IPS-20b (cell line): ENCODE measurements around the gene IMMP1L.

Experiments
- H3K27ac ChIP-seq: one replicate; pipeline ENCODE4 v1.5.1; 2013; ENCODE audit warnings: low read length
- H3K27me3 ChIP-seq: 2 replicates; pipeline ENCODE4 v1.6.1; 2013; ENCODE audit warnings: mild to moderate bottlenecking, low read length, inconsistent platforms; ENCODE audit not compliant: insufficient read depth
- H3K36me3 ChIP-seq: 2 replicates; pipeline ENCODE4 v1.6.1; 2013; ENCODE audit warnings: low read depth, mild to moderate bottlenecking, inconsistent platforms, low read length, moderate library complexity; ENCODE audit not compliant: insufficient read depth
- H3K4me1 ChIP-seq: 2 replicates; pipeline ENCODE4 v1.6.1; 2013; ENCODE audit warnings: mild to moderate bottlenecking, control low read depth, inconsistent platforms, low read length, moderate library complexity; ENCODE audit not compliant: insufficient read depth
- H3K4me3 ChIP-seq: 2 replicates; pipeline ENCODE4 v1.5.1; 2013; ENCODE audit warnings: mild to moderate bottlenecking, low read length, inconsistent platforms
- H3K9ac ChIP-seq: 2 replicates; pipeline ENCODE4 v1.6.1; 2013; ENCODE audit warnings: low read depth, mild to moderate bottlenecking, inconsistent platforms, low read length, moderate library complexity
- H3K9me3 ChIP-seq: 2 replicates; pipeline ENCODE4 v1.6.1; 2013; ENCODE audit warnings: mild to moderate bottlenecking, low read depth, low read length, inconsistent platforms; ENCODE audit not compliant: insufficient read depth

Gene IMMP1L, protein sequence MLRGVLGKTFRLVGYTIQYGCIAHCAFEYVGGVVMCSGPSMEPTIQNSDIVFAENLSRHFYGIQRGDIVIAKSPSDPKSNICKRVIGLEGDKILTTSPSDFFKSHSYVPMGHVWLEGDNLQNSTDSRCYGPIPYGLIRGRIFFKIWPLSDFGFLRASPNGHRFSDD

DNA sequence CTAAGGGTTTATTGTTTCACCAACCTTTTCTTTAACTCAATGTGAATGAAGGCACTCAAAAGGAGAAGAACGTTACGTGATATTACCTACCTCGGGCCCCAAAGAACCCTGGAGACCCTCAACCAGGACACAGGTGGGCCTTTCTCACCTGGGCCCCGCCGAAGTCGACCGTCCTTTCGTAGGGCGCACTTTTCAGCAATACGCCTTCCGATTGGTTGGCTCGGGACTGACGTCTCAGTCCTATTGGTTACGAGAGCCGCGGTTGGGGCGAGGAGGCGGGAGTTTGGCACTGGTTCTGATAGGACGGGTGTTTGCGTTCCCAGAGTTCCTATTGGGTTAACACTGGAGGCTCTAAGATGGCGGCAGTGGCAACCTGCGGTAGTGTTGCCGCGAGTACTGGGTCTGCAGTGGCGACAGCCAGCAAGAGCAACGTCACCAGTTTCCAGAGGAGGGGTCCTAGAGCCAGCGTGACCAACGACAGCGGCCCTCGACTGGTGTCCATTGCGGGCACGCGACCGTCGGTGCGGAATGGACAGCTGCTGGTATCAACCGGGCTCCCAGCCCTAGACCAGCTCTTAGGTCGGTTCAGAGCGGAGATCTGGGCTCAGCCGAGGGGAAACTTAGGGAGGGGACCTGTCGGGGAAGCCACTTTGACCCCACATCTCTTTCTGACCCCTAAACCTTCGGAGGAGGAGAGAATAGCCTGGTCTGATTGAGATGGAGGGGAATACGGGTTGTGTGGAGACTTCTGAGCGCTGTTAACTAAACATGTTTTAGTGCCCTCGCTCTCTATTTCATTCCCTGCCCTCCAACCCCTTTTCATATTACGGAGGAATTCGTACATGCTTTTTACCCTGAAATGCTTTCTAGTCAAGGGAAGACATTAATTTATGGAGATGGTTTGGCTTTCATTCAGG is at the start of gene IMMP1L, which contains the start of gene ELP4:
Gene IMMP1L (minus strand): TSS at position 194 of the 917 bp plus-strand sequence. CDS start 46,346 bp downstream, outside the sequence.
Gene ELP4 (plus strand): TSS at position 339 of the 917 bp plus-strand sequence. CDS start 18 bp downstream, at position 357.
- H3K4me1 ChIP-seq = peaks cover 15% of the 10 kb centered on the region; the same call in 1 of the 2 replicates
- H3K27me3 ChIP-seq = no peaks in the 10 kb centered on the region
- peak within 1 kb of the TSS; percentile 8 for H3K27ac ChIP-seq
- H3K4me3 ChIP-seq = peak within 1 kb of the TSS; percentile 93
- peak within 1 kb of the TSS; percentile 90 for H3K9ac ChIP-seq
- H3K9me3 ChIP-seq = no peaks in the 10 kb centered on the region
- H3K36me3 ChIP-seq = peaks cover 4% of the 10 kb centered on the region; the same call in 1 of the 2 replicates

DNA sequence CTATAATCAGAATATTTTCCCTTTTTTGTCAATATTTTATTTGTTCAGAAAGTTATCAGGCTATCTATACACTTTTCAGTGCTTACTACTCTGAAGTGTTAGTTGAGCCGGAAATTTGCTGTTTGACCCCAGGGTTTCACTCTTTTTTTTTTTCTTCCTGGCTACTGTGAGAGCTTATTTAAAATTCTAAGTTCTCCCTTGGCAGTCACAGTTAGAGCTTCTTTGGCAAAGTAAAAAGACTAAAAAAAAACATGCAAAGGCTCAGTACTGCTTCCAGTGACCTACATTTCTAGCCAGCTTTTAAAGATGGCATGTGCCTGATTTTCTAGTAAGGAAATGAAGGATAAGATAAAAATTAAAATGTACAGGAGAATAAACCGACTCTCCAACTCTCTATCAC is 48.6 kb upstream of the IMMP1L start:
- Histone ChIP-seq H3K27ac (no peak overlapping the region), H3K9me3 (peaks cover 7% of the 10 kb centered on the region), H3K36me3 (no peaks in the 10 kb centered on the region; the same call in 1 of the 2 replicates), H3K4me3 (peak overlapping the region; percentile 29; the same call in 1 of the 2 replicates), H3K4me1 (peaks cover 18% of the 10 kb centered on the region; the same call in 1 of the 2 replicates), H3K9ac (peak overlapping the region; percentile 58; the same call in 1 of the 2 replicates), H3K27me3 (no peaks in the 10 kb centered on the region)

DNA sequence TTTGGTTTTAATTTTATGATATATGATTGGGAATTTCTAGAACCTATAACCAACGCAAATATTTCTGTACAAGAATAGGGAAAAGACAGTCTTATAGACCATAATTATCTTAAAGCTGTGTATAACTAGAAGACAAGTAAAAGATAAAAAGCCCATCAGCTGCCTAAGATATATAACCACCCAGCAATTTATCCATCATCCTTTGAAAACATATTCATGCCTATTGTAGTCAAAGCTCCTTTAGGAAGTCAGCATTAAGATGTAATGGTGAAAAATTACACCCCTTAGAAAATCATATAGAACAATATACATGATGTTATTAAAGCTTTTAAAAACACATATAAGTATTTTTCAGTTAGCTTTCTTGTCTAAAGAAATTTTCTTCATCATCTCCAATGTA is 46.5 kb upstream of the IMMP1L start:
- Histone ChIP-seq H3K27ac (no peak overlapping the region), H3K9me3 (peaks cover 7% of the 10 kb centered on the region), H3K36me3 (no peaks in the 10 kb centered on the region; the same call in 1 of the 2 replicates), H3K4me1 (peaks cover 18% of the 10 kb centered on the region; the same call in 1 of the 2 replicates), H3K4me3 (no peak overlapping the region), H3K9ac (no peak overlapping the region), H3K27me3 (no peaks in the 10 kb centered on the region)

DNA sequence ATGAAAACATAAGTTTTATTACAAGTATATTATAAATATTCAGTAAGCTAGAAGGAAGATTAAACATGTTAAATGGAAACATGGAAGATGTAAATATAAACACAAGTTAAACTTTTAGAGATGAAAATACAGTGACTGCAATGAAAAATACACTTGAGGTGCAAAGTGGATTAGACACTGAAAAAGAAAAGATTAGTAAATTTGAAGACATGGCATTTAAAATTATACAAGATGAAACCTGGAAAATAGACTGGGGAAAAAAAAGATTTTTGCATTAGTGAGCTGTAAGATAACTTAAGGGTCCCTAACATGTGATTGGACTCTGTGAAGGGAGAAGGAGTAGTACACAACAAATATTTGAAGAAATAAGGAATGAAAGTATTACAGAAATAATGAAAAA is 33.4 kb upstream of the IMMP1L start:
- Histone ChIP-seq H3K36me3 (peaks cover 27% of the 10 kb centered on the region; the same call in 1 of the 2 replicates), H3K27me3 (no peaks in the 10 kb centered on the region), H3K9ac (no peak overlapping the region), H3K4me3 (no peak overlapping the region), H3K4me1 (no peaks in the 10 kb centered on the region), H3K27ac (no peak overlapping the region), H3K9me3 (peaks cover 4% of the 10 kb centered on the region)

DNA sequence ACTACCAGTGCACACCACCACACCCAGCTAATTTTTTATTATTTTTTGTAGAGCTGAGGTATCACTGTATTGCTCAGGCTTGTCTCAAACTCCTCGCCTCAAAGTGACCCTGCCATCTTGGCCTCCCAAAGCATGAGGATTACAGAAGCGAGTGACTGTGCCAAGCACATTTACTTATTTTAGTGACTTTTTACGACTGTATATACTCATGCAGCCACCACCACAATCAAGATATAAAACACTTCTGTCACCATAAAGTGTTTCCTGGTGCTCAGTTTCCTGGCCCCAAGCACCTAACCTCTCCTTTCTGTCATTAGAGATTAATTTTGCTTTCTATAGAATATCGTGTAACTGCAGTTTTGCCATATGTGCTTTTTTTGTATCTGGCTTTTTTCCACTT is 26.1 kb upstream of the IMMP1L start:
- H3K4me3 ChIP-seq = no peak overlapping the region
- H3K27me3 ChIP-seq = no peaks in the 10 kb centered on the region

DNA sequence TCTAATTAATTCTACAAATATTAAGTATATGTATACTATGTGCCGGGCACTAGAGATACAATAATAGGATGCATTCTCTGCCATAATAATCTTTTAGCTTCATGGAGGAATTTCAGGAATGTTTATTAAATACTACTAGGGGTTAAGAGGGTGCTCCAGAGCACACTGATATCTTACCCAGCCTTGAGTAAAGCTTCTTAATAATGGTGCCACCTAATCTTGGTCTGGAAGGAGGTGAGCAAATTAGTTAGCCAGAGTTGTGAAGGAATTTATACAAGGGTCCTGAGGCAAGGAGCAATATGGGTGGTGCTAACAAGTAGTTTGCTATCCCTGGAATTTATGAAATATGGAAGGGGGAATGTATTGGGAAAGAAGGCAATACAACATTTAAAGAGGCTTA is 21.9 kb upstream of the IMMP1L start:
- Histone ChIP-seq H3K4me1 (no peaks in the 10 kb centered on the region), H3K27me3 (no peaks in the 10 kb centered on the region), H3K9ac (no peak overlapping the region), H3K4me3 (no peak overlapping the region), H3K9me3 (no peaks in the 10 kb centered on the region), H3K36me3 (no peaks in the 10 kb centered on the region), H3K27ac (no peak overlapping the region)

More for the DNA sequence above, 26.1 kb upstream of the IMMP1L start:
- Histone ChIP-seq H3K9ac (no peak overlapping the region), H3K9me3 (no peaks in the 10 kb centered on the region), H3K36me3 (peaks cover 4% of the 10 kb centered on the region; the same call in 1 of the 2 replicates), H3K27ac (no peak overlapping the region), H3K4me1 (no peaks in the 10 kb centered on the region)

DNA sequence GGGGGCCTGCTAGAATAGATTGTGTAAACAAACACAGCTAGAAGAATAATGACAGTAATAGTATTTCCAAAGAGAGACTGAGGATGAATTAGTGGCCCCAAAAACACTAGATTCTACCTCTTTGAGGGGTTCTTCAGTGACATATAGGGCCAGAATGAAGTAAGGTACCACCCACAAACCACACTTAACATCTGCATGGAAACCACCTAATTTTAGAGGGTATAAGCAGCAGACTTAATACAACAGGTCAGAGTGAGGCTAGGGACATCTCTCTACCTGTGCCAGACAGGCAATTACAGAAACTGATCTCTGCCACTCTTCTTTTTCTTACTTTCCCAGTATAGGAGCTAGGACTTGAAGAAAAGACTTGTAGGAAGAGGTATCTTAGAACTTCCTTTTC is 20.3 kb upstream of the IMMP1L start:
- Histone ChIP-seq H3K9ac (no peak overlapping the region), H3K36me3 (no peaks in the 10 kb centered on the region), H3K9me3 (no peaks in the 10 kb centered on the region), H3K4me3 (no peak overlapping the region), H3K4me1 (no peaks in the 10 kb centered on the region), H3K27ac (no peak overlapping the region), H3K27me3 (no peaks in the 10 kb centered on the region)

DNA sequence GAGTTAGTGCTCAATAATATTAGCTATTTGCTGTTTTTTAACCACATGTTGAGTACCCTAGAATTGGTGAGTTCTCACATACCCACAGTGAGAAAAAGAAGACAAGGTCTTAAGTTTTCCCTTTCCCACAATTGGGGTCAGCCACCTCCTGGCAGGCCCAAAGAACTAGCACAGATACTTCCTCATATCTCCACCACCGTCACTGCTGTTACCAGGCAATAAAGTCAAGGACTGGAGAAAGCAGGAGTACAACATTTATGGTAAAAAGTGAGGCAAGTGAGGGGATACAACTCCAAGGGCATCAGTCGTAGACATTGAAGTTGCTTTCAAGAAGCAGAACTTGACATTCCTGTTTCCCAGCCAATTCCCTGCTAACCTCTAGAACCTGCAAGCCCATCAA is 19.8 kb upstream of the IMMP1L start:
- Histone ChIP-seq H3K4me3 (no peak overlapping the region), H3K9ac (no peak overlapping the region), H3K27me3 (no peaks in the 10 kb centered on the region), H3K9me3 (no peaks in the 10 kb centered on the region), H3K36me3 (no peaks in the 10 kb centered on the region), H3K27ac (no peak overlapping the region), H3K4me1 (no peaks in the 10 kb centered on the region)

DNA sequence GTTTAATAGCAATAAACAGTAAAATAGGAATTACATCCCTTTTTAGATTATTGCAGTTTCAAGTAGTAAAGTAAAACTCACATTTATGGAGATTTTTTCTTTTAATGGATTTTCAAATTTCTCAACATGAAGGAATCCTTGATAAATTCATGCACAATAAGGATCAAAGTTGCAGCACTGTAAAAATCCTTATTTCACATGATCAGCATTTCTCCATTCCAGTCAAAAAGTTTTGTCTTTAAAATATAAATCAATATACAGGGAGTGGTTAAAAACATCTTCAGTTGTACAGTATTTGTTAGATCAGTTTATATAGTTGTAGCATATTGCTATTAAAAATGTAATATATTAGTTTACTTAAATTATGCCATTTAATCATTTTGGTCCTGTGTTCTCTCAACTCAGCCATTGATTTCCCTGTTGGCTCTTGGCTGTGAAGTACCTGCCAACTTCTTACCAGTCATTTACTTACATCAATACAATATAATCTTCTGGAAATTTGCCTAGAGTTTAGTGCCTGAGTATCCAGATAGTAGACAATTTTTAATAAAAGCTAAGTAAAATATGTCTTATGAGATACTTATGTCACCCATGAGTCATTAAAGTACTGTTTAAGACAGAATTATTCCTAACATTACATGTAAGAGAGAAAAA is 12.2 kb upstream of the IMMP1L start:
- Histone ChIP-seq H3K27ac (no peak overlapping the region), H3K9ac (no peak overlapping the region), H3K4me1 (no peaks in the 10 kb centered on the region), H3K4me3 (no peak overlapping the region), H3K36me3 (no peaks in the 10 kb centered on the region; the same call in 1 of the 2 replicates), H3K27me3 (no peaks in the 10 kb centered on the region), H3K9me3 (no peaks in the 10 kb centered on the region)

DNA sequence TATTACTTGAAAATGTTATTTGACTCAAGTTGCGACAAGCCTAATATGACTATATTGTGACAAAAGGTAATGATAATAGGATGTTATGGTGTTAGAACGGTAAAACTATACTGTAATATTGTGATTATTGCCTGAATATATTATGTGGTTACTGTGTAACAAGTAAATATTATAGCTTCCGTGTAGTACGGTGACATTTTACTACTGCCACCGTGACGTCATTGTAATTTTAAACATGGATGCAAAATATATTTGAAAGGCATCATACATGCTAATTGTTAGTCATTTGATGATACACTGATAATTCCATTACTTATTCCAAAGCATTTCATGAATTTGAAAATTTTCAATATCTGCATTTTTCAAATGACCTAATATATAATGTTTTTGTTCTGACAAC is 2.7 kb upstream of the IMMP1L start:
- H3K9ac ChIP-seq = no peak overlapping the region
- no peaks in the 10 kb centered on the region for H3K9me3 ChIP-seq
- 0 out of 2 replicates have a peak overlapping the region, but pooled peaks have one; percentile 18 for H3K4me3 ChIP-seq
- H3K4me1 ChIP-seq = peaks cover 15% of the 10 kb centered on the region; the same call in 1 of the 2 replicates
- H3K36me3 ChIP-seq = no peaks in the 10 kb centered on the region
- no peaks in the 10 kb centered on the region for H3K27me3 ChIP-seq
- no peak overlapping the region for H3K27ac ChIP-seq

DNA sequence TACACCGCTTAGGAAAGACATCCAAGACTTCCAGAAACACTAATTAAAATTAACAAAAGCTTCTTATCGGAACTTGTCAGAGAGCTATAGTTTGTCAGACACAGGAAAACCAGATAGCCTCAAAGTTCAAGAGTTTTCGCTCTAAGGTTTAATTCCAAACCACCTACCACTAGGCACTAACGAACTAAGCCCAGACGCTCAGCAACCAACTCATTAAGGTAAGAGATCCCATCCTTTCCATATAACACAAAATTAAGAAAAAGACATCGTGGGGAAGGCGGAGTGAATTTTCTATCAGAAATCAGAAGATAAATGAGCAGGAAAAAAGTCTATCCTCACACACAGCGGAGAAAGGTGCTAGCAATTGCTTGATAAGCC is 382 bp downstream of the IMMP1L start:
- peak overlapping the region; percentile 93 for H3K4me3 ChIP-seq
- no peaks in the 10 kb centered on the region for H3K9me3 ChIP-seq
- H3K9ac ChIP-seq = peak overlapping the region; percentile 90
- H3K27ac ChIP-seq = no peak overlapping the region
- peaks cover 8% of the 10 kb centered on the region for H3K36me3 ChIP-seq
- peaks cover 15% of the 10 kb centered on the region; the same call in 1 of the 2 replicates for H3K4me1 ChIP-seq
- H3K27me3 ChIP-seq = no peaks in the 10 kb centered on the region
